Activated CD4-positive, alpha-beta T cell treated with anti-CD3 and anti-CD28 coated beads, Interleukin-2, amount 50 U/mL, for 24 hours (primary cell): Measurements from ENCODE around the gene PDCD7.
"Not testable (repeated sequence)": the region's sequence is repeated elsewhere in the genome, so short reads cannot be mapped to it uniquely, and the experiment has no call there.

Experiments
- DNase-seq, 2 donors: peaks; one replicate each; pipeline ENCODE4 v3.0.0-alpha.2; 2020; ENCODE audit warnings: low read depth in 1 of 2, low spot score in 1 of 2

The PDCD7 gene

DNA sequence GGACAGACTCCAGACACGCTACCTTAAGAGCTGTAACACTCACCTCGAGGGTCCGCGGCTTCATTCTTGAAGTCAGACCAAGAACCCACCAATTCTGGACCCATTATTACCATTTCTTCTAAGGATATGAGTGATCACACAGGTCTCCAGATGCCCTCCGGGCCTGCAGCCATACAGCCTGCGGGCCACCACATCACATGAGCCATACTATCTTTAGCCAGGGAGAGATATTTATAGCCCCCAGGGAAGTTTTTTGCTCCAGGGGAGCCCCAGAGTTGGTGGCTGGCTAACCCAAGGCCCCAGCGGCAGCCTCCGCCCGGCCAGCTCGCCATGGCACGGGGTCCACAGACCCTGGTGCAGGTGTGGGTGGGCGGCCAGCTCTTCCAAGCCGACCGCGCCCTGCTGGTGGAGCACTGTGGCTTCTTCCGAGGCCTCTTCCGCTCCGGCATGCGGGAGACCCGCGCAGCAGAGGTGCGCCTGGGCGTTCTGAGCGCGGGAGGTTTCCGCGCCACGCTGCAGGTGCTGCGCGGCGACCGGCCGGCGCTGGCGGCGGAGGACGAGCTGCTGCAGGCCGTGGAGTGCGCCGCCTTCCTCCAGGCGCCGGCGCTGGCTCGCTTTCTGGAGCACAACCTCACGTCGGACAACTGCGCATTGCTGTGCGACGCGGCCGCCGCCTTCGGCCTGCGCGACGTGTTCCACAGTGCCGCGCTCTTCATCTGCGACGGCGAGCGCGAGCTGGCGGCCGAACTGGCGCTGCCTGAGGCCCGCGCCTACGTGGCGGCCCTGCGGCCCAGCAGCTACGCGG, 56.9 kb downstream of the PDCD7 start, which contains the start of gene KBTBD13:
Gene KBTBD13, plus strand, starts transcription at position 261 of the 805 bp plus-strand sequence. Its CDS starts 70 bp downstream, at position 331.
- DNase-seq = no peak

DNA sequence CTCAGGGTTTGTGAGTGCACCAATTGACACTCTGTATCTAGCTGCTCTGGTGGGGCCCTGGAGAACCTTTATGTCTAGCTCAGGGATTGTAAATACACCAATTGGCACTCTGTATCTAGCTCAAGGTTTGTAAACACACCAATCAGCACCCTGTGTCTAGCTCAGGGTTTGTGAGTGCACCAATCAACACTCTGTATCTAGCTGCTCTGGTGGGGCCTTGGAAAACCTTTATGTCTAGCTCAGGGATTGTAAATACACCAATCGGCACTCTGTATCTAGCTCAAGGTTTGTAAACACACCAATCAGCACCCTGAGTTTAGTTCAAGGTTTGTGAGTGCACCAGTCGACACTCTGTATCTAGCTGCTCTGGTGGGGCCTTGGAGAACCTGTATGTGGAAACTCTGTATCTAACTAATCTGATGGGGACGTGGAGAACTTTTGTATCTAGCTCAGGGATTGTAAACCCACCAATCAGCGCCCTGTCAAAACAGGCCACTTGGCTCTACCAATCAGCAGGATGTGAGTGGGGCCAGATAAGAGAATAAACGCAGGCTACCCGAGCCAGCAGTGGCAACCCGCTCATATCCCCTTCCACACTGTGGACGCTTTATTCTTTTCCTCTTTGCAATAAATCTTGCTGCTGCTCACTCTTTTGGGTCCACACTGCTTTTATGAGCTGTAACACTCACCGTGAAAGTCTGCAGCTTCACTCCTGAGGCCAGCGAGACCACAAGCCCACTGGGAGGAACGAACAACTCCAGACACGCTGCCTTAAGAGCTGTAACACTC, 57.8 kb downstream of the PDCD7 start:
- DNase-seq = not testable (repeated sequence)

DNA sequence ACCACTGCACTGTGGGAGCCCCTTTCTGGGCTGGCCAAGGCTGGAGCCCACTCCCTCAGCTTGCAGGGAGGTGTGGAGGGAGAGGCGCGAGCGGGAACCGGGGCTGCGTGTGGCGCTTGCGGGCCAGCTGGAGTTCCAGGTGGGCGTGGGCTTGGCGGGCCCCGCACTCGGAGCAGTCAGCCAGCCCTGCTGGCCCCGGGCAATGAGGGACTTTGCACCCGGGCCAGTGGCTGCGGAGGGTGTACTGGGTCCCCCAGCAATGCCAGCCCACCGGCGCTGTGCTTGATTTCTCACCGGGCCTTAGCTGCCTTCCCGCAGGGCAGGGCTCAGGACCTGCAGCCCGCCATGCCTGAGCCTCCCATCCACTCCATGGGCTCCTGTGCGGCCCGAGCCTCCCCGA, 58.7 kb downstream of the PDCD7 start:
- DNase-seq = not testable (repeated sequence)

DNA sequence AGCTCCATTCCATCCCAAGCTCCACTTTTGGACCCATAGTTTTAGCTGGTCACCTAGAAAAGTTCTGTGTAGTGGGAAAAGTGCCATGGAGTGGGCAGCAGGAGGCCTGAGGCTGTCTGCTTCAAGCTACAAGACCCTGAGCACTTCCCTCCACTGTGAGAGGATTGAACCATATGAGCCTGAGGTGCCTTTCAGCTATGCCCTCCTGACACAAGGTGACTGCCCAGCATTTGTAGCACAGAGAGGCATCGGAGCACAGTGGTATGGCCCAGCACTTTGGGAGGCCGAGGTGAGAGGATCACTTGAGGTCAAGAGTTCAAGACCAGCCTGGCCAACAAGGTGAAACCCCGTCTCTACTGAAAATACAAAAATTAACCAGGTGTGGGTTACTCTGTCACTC, 61.0 kb downstream of the PDCD7 start:
- DNase-seq = no peak

DNA sequence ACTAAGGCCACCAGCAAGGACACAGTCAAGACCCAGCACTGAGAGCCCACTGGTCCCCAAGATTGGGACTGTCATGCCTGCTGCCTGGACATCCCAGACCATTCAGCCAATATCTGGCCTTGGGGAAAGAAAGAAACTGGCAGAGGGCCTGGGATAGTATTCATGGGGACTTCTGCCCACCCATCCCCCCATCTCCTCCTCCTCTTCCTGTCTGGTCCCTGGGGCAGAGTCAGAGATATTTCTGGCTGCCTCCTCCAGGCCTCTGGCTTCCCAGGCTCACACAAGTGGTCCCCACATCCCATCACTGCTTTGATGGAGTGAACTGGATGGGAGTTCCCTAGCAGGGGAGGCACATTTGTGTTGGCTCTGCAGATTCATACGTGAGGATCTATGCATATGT, 61.6 kb downstream of the PDCD7 start:
- DNase-seq = no peak

DNA sequence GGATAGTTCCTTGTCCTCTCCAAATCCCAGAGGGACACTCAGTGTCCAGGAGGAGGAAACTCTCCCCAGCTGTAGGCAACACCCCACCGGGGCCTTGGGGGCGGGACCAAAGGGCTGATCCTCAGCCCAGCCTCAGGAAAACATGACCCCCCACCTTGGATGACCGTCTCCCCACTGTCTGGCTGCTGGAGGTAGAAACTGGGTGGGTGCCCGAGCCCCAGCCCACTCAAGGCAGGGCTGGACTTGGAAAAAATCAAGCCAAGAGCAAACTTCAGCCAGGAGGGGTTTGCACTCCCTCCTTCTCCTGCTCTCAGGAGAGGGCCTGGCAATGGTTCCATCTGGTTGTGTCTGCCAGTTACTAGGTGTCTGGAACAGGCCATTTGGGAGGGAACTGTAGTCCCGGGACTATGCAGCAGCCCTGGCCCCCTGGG, 62.2 kb downstream of the PDCD7 start:
- DNase-seq = no peak

DNA sequence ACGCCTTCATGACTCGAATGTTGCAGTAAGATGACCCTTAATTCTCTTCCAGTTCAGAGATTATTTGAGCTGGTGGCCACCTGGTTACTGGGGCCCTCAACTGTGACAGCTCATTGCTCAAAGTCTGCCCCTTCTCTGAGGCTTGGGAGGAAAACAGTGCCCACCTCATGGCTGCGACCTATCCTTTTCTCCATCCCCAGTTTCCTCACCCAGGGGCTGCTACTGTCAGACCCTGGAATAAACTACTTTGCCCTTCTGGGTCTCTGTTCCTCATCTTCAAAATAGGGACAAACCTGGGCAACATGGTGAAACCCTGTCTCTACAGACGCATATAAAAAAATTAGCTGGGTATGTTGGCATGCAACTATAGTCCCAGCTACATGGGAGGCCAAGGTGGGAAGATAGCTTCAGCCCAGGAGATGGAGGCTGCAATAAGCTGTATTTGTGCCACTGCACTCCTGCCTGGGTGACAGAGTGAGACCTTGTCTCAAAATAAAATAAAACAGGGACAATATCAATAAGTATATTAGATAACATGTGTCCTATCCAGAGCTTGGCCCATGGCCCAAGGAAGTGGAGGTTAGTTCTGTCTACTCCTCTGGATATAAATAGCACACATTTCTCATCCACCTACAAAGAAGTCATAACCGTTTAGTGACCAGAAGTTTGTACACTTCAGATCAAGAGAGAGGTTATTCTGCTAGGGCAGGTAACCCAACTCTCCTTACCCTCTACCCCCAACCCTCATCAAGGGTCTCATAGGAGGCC, 63.6 kb downstream of the PDCD7 start:
- DNase-seq = no peak

DNA sequence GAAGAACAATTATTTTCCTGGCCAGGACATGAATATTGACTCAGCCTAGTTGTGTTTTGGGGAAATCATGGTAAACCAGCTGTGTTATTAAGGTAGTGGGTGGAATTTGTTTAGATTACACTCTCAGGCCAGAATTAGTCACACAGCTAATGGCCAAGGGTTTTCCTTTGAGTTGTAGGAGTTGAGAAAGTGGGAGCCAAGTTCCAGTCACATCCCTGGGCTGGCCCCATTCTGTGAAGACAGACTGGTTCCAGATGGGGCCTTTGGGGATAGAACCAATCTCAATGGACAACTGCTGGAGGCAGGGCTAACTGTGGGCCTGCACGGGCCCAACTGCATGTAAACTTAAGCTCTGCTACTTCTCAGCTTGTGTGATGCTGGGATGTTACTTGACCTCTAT, 64.4 kb downstream of the PDCD7 start:
- DNase-seq = no peak

DNA sequence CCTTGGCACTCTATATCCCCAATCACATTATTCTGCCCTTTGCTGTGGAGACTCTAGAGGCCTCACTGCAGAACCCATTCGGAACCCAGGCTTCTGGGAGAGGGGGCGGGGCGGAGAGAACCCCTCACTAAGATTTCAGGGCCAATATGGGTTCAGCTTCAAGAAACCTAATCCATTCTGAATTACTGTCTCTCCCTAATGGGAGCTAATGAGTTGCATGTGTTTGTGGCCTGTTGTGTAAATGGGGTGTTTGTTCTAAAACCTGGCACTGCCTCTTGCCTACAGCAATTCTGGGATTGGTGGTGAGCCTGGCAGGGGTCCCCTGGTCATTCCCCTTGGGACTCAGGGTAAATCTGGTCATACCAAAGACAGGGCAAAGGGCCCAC, 65.2 kb downstream of the PDCD7 start:
- DNase-seq = no peak

DNA sequence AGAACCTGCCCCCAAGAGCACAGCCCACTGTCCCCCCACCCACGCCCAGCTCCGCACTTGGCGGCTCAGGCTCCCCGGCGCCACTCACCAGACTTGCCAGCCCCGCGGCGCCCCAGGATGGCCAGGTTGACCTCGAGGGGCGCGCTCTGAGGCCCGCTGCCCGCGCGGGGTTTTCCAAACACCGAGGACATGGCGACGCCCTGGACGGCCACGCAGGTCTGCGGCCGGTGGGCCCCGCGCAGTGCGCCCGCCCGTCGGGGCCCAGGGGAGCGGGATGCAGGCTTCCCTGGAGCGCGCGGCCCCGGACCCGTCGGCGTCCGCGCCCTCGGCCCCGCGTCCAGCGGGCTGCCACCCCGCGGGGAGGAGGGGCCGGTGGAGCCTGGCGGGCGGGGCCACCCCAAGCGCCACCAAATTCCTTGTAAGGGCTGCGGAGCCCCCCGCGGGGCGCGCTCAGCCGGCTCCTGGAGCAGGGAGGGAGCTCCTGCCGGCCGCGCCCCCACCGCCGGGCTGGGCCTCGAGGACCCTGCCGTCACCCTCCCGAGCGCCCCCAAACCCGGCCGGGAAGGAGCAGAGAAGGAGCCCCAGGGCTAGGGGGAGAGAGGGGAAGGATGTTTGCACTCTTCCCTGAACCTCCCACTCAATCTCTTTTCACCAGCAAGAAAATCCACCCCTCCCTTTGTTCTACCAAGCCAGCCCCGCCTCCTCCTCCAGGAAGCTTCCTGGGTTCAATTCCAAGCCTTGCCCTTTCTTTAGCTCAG, 65.8 kb downstream of the PDCD7 start, which contains the start of gene RASL12:
Gene RASL12, minus strand, starts transcription at position 347 of the 758 bp plus-strand sequence. Its CDS starts 156 bp downstream, at position 191.
- DNase-seq = no peak
